T1000 (cell line): ENCODE data around the gene TMEM107.

ENCODE experiments used
- DNase-seq: peaks from one replicate; lab custom pipeline; 2025; ENCODE audit warnings: mixed read lengths; lab: John Stamatoyannopoulos, UW

TMEM107 gene

GRCh38 chr17:8150194-8151119 is 25.7 kb downstream of the TMEM107 start:
- DNase-seq, result no peak

GRCh38 chr17:8149419-8150193 is 26.6 kb downstream of the TMEM107 start:
- DNase-seq, result no peak

GRCh38 chr17:8148560-8148959 is 27.6 kb downstream of the TMEM107 start:
- no peak for DNase-seq

- DNase-seq, result no peak
Measured at GRCh38 chr17:8147805-8148404, 28.3 kb downstream of the TMEM107 start.

GRCh38 chr17:8147141-8147804 is 28.9 kb downstream of the TMEM107 start:
- DNase-seq, result no peak

- no peak for DNase-seq
Measured at GRCh38 chr17:8146381-8147140, 29.6 kb downstream of the TMEM107 start.

GRCh38 chr17:8145811-8146210 is 30.4 kb downstream of the TMEM107 start:
- DNase-seq, result no peak

GRCh38 chr17:8144401-8145231 is 31.6 kb downstream of the TMEM107 start:
- no peak for DNase-seq

- DNase-seq, result no peak
Measured at GRCh38 chr17:8143581-8144400, 32.4 kb downstream of the TMEM107 start.

- DNase-seq, result no peak
Measured at GRCh38 chr17:8142887-8143580, 33.1 kb downstream of the TMEM107 start.

- no peak for DNase-seq
Measured at GRCh38 chr17:8142158-8142886, 33.9 kb downstream of the TMEM107 start.

- no peak for DNase-seq
Measured at GRCh38 chr17:8141741-8142140, 34.4 kb downstream of the TMEM107 start.

- DNase-seq, result no peak
Measured at GRCh38 chr17:8141045-8141444, 35.1 kb downstream of the TMEM107 start.

- no peak for DNase-seq
Measured at GRCh38 chr17:8140065-8141029, 35.8 kb downstream of the TMEM107 start.

- peak; percentile 97 for DNase-seq
Measured at GRCh38 chr17:8138672-8139371, 37.4 kb downstream of the TMEM107 start.

- no peak for DNase-seq
Measured at GRCh38 chr17:8138374-8138671, 37.9 kb downstream of the TMEM107 start.
